GM06990 (cell line): ENCODE results near the gene CDH26.

Experiments used
- DNase-seq: peaks from one replicate; pipeline ENCODE4 v3.0.0-alpha.2; 2011; ENCODE audit not compliant: insufficient read length; ENCODE audit errors: extremely low read depth
- H3K27me3 ChIP-seq: replicated peaks from 2 replicates; pipeline ENCODE4 v1.6.0; 2011; ENCODE audit warnings: low read length; ENCODE audit not compliant: control insufficient read depth, insufficient read depth
- H3K36me3 ChIP-seq: 2 replicates; pipeline ENCODE4 v1.5.1; 2011; ENCODE audit warnings: low read length; ENCODE audit not compliant: control insufficient read depth, insufficient read depth
- H3K4me3 ChIP-seq: replicated peaks from 2 replicates; pipeline ENCODE4 v1.5.1; 2011; ENCODE audit warnings: low read depth, mild to moderate bottlenecking, control low read depth, low read length
- TF ChIP-seq, protein P1 (sequence below): IDR thresholded peaks from 2 replicates; pipeline ENCODE4 v1.5.1; 2011; ENCODE audit warnings: low read length, control low read depth, mild to moderate bottlenecking, inconsistent platforms; ENCODE audit not compliant: insufficient read depth, poor library complexity, severe bottlenecking

CDH26 gene

DNA sequence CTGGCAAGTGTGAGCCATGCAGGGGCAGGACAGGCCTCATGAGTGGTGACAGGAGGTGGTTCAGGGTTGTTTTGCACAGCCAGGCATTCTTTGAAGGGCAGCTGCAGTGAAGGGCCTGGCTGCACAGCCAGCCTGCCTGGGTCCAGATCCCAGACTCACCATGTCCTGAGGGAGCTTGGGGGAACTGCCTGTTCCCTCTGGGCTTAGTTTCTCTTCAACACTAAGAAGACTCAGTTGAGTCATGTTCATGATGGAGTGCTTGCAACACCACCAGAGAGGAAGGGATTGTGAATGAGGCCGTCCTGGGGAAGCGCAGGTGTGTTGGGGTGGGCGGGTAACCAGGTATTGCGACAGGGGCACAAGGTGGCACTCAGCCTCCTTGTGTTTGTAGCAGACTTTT lies 102.4 kb downstream of the CDH26 start:
- TF ChIP-seq, protein P1, sequence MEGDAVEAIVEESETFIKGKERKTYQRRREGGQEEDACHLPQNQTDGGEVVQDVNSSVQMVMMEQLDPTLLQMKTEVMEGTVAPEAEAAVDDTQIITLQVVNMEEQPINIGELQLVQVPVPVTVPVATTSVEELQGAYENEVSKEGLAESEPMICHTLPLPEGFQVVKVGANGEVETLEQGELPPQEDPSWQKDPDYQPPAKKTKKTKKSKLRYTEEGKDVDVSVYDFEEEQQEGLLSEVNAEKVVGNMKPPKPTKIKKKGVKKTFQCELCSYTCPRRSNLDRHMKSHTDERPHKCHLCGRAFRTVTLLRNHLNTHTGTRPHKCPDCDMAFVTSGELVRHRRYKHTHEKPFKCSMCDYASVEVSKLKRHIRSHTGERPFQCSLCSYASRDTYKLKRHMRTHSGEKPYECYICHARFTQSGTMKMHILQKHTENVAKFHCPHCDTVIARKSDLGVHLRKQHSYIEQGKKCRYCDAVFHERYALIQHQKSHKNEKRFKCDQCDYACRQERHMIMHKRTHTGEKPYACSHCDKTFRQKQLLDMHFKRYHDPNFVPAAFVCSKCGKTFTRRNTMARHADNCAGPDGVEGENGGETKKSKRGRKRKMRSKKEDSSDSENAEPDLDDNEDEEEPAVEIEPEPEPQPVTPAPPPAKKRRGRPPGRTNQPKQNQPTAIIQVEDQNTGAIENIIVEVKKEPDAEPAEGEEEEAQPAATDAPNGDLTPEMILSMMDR = no peak
- no peaks in the 10 kb centered on the region for H3K27me3 ChIP-seq
- H3K4me3 ChIP-seq = no peak overlapping the region
- no peak for DNase-seq
- H3K36me3 ChIP-seq = no peaks in the 10 kb centered on the region

- H3K36me3 ChIP-seq = no peaks in the 10 kb centered on the region
- H3K27me3 ChIP-seq = no peaks in the 10 kb centered on the region
- no peak overlapping the region for H3K4me3 ChIP-seq
- TF ChIP-seq, protein P1 = no peak
- no peak for DNase-seq
These were observed 104.3 kb downstream of the CDH26 start for GRCh38 chr20:60062431-60063047.

DNA sequence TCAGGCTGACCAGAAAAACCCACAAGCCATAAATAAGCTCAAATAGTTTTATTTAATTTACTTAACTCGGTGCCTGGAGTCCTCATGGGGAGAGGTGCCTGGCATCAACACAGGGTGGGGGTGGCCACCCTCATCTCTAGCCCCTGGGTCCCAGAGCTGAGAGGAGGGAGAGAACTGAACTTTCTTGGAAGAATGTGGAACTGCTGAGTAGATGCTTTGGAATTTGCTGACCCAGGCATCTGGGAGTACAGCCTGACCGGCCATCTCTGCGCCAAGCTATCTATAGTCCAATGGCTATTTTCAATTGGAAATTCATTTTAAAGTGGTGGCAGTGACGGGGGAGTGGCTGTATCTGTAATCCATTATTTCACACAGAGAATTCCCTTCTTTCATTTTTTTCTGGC lies 104.8 kb downstream of the CDH26 start:
- TF ChIP-seq, protein P1 = no peak
- DNase-seq = no peak

DNA sequence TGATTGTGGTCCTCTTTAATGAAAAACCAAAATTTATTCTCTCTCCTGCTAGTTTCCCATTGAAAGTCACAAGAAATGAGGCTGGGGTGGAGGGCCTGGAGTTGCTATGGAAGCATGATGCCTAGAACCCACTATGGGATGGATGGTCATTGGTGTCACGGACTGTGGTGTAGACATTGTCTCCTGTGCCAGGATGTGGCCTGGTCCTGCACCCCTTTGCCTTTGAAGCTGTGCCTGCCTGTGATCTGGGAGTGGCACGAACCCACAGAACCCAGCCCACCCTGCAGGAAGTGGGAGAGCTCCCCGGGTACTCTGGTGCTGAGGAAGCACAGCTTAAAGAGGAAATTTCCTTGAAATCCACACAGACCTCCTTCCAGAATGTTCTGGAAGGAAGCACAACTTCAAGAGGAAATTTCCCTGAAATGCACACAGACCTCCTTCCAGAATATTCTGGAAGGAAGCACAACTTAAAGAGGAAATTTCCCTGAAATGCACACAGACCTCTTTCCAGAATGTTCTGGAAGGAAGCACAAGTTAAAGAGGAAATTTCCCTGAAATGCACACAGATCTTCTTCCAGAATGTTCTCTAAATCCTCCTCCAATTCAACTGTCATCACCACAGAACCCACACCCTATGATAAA lies 105.6 kb downstream of the CDH26 start:
- H3K4me3 ChIP-seq = no peak overlapping the region
- no peaks in the 10 kb centered on the region for H3K36me3 ChIP-seq
- DNase-seq = no peak
- H3K27me3 ChIP-seq = no peaks in the 10 kb centered on the region
- TF ChIP-seq, protein P1 = no peak

More for the DNA sequence above, 104.8 kb downstream of the CDH26 start:
- H3K27me3 ChIP-seq = no peaks in the 10 kb centered on the region
- H3K36me3 ChIP-seq = no peaks in the 10 kb centered on the region
- H3K4me3 ChIP-seq = no peak overlapping the region
